Muscle of back (tissue), 11 donors: ENCODE results near the gene PSMB8. TPM values are rescaled to one million over a fixed set of nuclear protein-coding genes. Genes with fewer than 3 reads are reported as not detected.

Experiments used
- DNase-seq, 3 donors: peaks; one replicate each; pipeline versions ENCODE4 v3.0.0 to v3.0.0-alpha.2; 2013
- polyA plus RNA-seq, 10 donors: library from polyadenylated mRNA; unstranded; fragments of 120-200 nt; gene quantifications; one replicate each; pipeline ENCODE4 v1.2.1, GENCODE V29; 2013; ENCODE audit not compliant: insufficient read length in 10 of 10

PSMB8 gene
- polyA plus RNA-seq, 10 donors: 12.0 to 20.3 (median 14.7) TPM

DNA sequence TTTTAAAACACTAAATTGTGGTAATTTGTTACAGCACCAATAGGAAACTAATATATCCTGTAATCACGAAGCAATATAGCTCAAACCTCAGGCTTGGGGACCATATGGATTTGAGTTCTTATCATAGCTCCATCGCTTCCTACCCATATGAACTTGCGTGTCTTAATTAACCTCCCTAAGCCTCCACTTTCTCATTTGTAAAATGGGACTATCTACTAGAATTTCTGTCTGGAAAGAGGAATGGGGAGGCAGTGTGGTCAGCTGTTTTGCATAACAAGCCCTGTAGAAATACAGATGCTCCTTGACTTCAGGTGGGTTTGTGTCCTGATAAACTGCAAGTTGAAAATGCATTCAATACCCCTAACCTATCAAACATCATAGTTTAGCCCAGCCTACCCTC, 44.1 kb downstream of the PSMB8 start:
- DNase-seq: no peak

DNA sequence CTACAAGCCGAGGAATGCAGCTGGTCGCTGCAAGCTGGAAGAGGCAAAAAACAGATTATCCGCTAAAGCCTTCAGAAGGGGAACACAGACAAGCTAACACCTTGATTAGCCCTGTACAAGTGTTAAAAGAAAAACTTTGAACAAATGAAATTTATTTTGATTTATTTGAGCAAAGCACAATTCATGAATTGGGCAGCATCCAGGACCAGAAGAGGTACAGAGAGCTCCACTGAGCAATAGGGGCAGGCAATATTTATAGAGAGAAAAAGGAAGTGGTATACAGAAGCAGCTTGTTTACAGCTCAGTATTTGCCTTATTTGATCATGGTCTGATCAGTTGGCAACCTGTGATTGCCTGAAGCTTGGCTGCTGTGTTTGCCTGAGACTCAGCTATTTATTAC, 44.7 kb downstream of the PSMB8 start:
- DNase-seq: no peak

- peak; percentile 53 to 84 (median 78) for DNase-seq
These were observed 46.7 kb downstream of the PSMB8 start for GRCh38 chr6:32796848-32797776.

DNA sequence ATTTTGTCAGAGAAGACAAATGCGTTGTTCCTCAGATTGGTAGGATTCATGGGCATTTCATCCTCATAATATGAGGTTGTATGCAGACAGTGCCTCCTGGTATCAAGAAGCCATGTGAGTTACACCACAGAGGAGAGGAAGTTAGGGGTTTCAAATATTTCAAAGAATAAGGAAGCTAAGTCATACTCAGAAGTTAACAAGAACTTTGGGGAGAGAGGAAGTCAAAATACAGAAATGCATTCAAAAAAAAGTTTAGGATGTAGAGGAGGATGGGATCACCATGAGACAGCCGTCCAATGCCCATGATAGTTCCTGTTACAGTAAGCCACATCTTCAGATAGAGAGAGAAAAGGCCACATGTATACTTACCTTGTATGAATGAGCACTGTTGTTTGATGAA, 49.3 kb downstream of the PSMB8 start:
- peak in 1 of 3 donors; percentile 9 for DNase-seq

DNA sequence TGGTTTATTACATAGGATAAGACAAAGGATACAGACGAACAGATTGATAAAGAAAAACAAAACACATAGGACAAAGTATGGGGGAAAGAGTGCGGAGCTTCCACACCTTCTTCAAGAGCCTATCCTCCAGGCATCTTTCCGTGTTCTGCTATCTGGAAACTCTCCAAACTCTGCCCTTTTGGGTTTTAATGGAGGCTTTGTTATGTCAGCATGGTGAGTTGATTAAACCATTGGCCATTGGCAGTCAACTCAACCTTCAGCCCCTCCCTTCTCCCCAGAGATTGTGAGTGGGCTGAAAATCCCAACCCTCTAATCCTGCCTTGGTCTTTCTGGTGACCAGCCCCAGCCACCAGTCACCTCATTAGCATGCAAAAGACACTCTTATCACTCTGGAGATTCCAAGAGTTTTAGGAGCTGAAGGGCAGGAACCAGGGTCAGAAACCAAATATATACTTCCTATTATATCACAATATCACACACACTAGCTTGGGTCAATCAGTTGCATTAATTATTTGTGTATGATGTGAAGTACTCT, 50.9 kb downstream of the PSMB8 start:
- DNase-seq: no peak

Other genes starting within 250 kb of the PSMB8 start
- gene HLA-DQA1, start 206.6 kb downstream of the PSMB8 start, polyA plus RNA-seq: 1 to 10 TPM in 9 of 10 donors, under 1 TPM in 1; 0.89 to 6.0 (median 2.5) TPM
- 1 to 10 TPM in 9 of 10 donors, under 1 TPM in 1; 0.84 to 6.4 (median 2.3) TPM for gene HLA-DQB1, start 177.4 kb downstream of the PSMB8 start, polyA plus RNA-seq
- under 1 TPM in 6 of 10 donors, not detected in 4; 0.14 to 0.69 (median 0.53) TPM for gene HLA-DQA2, start 102.7 kb downstream of the PSMB8 start, polyA plus RNA-seq
- under 1 TPM in 6 of 10 donors, not detected in 4; 0.17 to 0.70 (median 0.32) TPM for gene HLA-DQB2, start 80.5 kb downstream of the PSMB8 start, polyA plus RNA-seq
- gene HLA-DOB, start 27.0 kb downstream of the PSMB8 start, polyA plus RNA-seq: under 1 TPM in 7 of 10 donors, not detected in 3; 0.15 to 0.61 (median 0.25) TPM
- 1 to 10 TPM; 3.5 to 8.5 (median 5.8) TPM for gene TAP2, start 5.3 kb downstream of the PSMB8 start, polyA plus RNA-seq
- 10 to 100 TPM in 4 of 10 donors, 1 to 10 TPM in 6; 7.6 to 11.6 (median 9.9) TPM for gene TAP1, start 9.7 kb upstream of the PSMB8 start, polyA plus RNA-seq
- gene PSMB9, start 10.1 kb upstream of the PSMB8 start, polyA plus RNA-seq: 1 to 10 TPM; 2.9 to 8.8 (median 5.2) TPM
- 1 to 10 TPM; 2.6 to 9.0 (median 4.8) TPM for gene HLA-DMB, start 97.0 kb upstream of the PSMB8 start, polyA plus RNA-seq
- gene HLA-DMA, start 109.0 kb upstream of the PSMB8 start, polyA plus RNA-seq: 10 to 100 TPM in 2 of 10 donors, 1 to 10 TPM in 8; 2.0 to 19.2 (median 5.0) TPM
- gene BRD2, start 124.5 kb upstream of the PSMB8 start, polyA plus RNA-seq: 100 to 1,000 TPM; 138 to 187 (median 160) TPM
- gene HLA-DOA, start 165.5 kb upstream of the PSMB8 start, polyA plus RNA-seq: 1 to 10 TPM; 1.3 to 7.6 (median 3.3) TPM
- gene HLA-DPA1, start 229.6 kb upstream of the PSMB8 start, polyA plus RNA-seq: 10 to 100 TPM in 9 of 10 donors, 1 to 10 TPM in 1; 8.1 to 21.8 (median 13.4) TPM
- 10 to 100 TPM in 4 of 10 donors, 1 to 10 TPM in 6; 4.8 to 15.4 (median 7.8) TPM for gene HLA-DPB1, start 231.9 kb upstream of the PSMB8 start, polyA plus RNA-seq